Fibroblast of upper back skin (primary cell): Measurements from ENCODE around the gene RNF32.
A peak's percentile ranks its signal among the peaks of the same experiment; 100 is the strongest.

Experiments
- DNase-seq: peaks from one replicate; pipeline ENCODE4 v3.0.0-alpha.2; 2013

Gene RNF32

GRCh38 chr7:156640257-156640948, at the start of gene RNF32:
Gene RNF32 (plus strand): TSS chr7:156640774. CDS start chr7:156643878, 3,104 bp downstream.
- DNase-seq, result peak; percentile 91

- no peak for DNase-seq
These were observed 48.3 kb upstream of the RNF32 start for GRCh38 chr7:156592155-156592884.

GRCh38 chr7:156594283-156595080, 46.1 kb upstream of the RNF32 start:
- DNase-seq, result no peak

DNA sequence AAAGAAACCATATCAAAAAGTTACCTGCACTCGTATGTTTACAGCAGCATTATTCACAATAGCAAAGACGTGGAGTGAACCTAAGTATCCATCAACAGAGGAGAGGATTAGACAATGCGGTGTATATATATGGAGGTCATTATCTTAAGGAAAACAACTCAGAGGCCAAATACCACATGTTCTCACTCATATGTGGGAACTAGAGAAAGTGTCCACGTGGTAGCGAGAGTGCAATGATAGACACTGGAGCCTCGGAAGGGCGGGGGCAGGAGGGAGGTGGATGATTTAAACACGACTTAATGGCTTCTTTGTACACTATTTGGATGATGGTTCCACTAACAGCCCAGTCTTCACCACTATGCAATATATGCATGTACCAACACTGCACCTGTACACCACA, 40.1 kb upstream of the RNF32 start:
- DNase-seq, result no peak

DNA sequence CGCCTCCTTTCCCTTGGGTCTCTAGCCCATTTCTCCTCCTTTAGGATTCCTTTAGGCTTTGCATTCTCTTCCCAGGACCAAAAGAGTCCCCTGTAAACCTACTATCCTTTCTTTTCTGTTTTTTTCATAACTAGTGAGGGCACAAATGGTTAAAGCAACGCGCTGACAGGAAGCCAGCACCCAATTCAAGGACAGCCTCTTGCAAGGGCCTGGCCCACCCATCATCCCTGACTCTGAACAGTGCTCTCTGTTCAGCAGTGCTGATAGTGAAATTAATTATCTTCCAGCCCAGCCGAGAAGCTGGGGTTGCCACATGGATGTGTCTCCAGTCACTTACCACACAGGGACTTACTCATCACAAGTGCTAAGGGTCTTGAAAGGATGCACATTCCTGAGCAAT, 38.3 kb upstream of the RNF32 start:
- DNase-seq, result no peak

DNA sequence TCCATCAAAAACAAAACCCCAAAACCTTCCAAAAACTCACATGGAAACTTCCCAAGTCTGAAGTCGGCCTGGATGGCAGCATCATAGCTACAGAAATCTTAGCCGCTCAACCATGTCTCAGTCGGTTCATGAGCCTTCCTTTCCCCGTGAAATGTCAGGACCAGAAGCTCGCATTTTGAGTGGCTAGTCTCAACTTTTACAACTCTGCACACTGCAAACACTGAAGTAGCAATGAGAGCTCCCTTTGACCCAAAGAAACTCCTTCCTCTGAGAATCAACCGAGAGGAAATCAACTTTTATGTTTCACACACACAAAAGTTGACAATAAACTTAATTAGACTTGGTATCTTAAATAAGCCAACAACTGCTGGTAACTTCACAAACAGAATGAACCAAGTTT, 37.6 kb upstream of the RNF32 start:
- DNase-seq, result no peak

- DNase-seq, result no peak
These were observed 36.9 kb upstream of the RNF32 start for GRCh38 chr7:156603629-156604028.

DNA sequence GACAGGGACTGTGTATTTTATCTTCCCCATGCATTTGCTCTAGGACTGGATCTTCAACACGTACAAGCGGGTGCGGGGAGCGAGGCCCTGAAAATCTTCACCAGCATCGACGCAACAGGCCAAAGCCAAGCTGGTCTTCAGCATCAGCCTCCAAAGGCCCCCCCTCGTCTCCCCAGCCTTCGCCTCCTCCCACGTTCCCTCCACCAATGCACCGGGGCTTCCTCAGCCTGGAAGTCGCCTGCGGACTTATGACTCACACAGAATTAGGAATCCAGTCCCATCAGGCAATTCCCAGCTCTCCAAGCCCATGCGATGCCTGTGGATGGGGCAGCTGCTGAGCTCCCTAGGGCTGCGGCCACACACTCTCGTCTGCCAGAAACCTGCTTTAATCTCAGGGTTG, 36.3 kb upstream of the RNF32 start:
- DNase-seq, result no peak

GRCh38 chr7:156604836-156605695, 35.5 kb upstream of the RNF32 start:
- no peak for DNase-seq

DNA sequence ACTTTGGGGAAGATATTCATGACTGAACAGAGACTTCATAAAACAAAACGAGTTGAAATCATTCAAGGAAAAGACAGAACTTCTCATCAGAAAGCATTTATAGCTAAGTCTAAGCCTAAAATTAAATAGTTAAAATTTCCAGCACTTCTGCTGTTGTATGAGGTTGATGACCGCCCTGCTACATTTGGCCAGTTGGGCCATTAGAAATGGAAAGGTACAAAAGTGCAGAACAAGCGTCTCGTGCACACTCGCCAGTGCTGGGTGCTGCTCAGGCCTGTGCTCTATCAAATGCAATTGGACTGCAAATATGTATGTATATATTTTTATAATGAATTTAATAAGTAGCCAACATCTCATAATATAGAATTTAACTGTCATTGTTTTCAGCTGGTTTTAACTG, 34.4 kb upstream of the RNF32 start:
- no peak for DNase-seq

DNA sequence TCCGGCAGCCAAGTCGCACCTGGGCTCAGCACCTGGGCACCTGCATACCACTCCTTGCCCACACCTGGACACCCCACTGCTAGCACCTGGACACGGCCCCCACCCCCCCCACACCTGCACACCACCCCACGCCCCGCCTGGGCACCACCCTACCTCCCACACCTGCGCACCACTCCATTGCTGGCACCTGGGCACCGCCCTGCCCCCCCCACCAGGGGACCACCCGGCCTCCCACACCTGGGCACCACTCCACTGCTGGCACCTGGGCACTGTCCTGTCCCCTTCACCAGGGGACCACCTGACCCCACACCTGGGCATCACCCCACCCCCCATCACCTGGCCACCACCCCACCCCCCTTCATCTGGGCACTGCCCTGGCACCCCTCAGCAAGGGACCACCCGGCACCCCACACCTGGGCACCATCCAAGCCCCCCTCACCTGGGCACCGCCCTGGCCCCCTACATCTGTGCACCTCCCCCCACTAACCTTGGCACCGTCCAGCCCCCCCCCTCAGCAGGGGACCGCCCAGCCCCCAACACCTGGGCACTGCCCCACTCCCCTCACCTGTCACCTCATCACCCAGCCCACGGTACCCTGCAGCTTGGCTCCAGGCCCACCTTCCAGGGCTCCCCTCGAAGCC, 33.8 kb upstream of the RNF32 start:
- no peak for DNase-seq

- no peak for DNase-seq
These were observed 33.0 kb upstream of the RNF32 start for GRCh38 chr7:156607332-156608172.

DNA sequence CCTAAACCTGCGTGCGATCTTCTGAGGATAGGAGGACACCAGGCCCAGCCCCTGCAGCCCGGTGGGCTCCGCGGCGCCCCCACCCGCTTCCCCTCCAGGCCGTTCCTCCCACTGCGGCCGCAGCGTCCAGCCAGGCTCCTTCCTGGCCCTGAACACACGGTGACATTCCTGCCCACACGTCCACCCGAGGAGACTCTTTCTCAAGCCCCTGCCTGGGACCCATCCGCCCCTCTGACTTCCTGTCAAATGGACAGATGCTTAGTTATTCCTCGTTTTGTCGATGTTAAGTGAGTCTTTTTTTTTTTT, 32.4 kb upstream of the RNF32 start:
- no peak for DNase-seq

DNA sequence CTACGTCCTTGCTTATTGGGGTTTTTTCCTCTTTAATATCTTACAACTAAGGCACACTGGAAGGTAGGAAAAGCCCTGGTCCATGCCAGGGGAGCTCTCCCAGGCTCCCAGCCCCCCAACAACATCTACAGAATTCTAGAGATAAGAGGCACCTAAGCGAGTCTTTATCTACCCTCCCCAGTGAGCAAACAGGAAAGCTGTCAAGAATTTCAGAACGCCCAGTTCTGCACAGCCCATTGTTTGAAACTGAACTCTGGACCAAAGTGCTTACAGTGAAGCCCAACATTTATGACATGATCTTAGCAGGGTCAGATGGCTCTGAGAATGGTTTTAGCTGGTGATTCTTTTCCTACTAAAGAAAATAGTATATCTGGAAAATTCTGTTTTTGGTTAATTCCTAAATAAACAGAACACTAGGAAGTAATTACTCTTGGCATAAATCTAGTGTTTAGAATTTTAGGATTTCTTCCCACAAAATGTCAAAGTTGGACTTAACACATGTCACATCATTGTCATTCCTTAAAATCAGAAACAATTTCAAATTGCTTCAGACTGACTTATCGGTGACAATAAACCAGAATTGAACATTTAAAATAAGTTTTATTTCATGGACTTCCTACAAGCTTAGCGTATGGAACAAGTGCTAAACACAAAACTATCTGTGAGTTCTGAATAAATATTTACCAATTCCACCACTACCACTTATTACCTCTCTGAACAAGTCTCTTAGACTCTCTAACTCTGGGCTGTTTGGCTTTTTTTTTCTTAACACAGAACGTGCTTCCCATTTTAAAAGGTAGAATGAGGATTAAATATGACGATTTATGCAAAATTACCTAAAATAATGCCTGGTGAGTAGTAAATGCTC, 31.3 kb upstream of the RNF32 start:
- no peak for DNase-seq

- no peak for DNase-seq
These were observed 30.4 kb upstream of the RNF32 start for GRCh38 chr7:156610130-156610529.

- DNase-seq, result no peak
These were observed 30.0 kb upstream of the RNF32 start for GRCh38 chr7:156610601-156611000.

DNA sequence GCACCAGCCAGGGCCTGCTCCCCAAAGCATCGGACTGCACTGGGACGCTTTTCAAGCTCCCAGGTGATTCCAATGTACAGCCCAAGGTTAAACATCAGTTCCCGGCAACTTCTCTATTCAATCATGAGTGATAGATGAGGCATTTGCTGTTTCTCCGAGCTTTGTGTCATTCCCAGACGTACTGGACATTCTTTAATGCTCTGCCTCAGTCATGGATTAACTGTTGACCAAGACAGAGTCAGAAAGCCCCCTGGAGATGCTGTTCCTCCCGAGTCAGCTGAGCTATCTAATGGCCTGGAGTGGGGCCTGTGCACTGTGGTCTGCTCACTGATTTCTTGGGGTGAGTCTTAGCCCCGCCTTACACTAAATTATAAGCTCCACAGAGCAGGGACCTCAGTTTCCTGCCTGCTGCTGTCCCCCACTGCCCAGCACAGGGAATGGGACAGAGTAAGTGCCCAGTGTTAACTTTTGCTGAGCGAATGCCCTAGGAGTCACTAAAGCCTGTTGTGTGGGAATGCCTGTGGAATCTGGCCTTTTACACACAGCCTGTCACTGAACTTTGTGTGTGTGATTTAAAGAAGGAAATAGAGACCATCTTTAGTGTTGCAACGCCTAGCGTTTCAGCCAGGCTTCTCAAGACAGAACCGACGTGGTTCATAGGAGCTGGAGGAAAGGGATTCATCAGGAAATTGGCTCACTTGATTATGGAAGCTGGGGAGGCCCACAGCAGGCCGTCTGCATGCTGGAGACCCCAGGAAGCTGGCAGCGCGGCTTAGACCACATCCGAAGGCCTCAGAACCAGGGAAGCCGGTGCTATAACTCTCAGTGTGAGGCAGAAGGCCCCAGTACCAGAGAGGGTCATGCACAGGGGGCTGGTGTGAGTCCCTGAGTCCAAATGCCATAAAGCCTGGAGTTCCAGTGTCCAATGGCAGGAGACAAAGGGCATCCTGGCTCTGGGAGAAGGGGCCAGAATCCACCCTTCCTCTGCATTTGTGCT, 29.3 kb upstream of the RNF32 start:
- DNase-seq, result no peak

GRCh38 chr7:156612930-156613329, 27.6 kb upstream of the RNF32 start:
- DNase-seq, result no peak
